GM21576 (cell line): ENCODE measurements around the gene COBL.

ENCODE experiments used
- ATAC-seq: cut with Tn5 transposase; IDR thresholded peaks from one replicate; pipeline ENCODE4 v1.9.1; 2021; ENCODE audit warnings: mild to moderate bottlenecking, moderate library complexity; ENCODE audit not compliant: unreplicated experiment

The COBL gene

DNA sequence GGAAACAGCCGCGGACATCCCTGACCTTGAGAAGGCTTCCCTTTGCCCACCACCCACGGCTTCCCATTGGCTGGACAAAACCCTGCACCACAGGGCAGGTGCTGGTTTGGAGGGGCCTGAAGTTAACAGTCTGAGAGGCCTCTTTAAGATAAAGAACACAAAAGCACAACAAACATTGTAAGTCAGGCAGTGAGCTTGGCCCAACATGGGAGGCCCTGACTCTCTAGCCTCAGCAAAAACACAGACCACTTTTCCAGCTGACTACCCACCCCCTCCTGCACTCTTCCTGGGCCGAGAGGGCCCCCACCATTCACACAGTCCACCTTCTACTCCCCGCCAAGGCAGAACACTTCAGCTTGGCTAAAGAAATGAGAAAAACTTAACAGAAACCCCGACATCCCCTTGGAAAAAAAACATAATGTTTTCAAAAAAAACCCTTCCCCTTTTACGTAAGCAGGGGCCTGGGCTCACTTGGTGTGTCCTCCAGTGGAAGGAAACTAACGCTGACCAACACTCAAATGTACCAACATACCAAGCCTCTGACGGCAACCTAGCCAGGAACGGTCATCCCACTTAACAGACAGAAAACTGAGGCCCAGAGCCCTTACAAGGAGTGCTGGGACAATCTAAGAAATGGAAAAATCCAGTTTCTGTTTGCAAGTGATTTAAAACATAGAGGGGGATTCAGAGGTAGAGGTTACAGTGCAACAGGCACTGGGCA lies 80.9 kb downstream of the COBL start:
- ATAC-seq: no peak

- ATAC-seq: no peak
These were observed 81.8 kb downstream of the COBL start for GRCh38 chr7:51234609-51235308.

DNA sequence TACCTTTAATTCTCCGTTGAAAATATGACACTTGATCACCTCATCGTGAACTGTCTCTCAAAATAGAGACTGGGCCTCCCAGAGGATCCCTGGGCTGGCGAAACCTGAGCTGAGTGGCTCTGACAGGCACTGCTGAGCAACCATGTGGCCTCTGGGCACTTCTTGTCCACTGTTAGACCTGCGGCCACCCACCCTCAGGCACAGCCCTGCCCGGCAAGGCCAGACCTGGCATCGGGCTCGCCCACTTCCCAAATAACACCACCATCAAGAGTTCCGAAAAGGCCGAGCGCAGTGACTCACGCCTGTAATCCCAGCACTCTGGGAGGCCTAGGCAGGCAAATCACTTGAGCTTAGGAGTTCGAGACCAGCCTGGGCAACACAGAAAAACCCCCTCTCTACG lies 82.5 kb downstream of the COBL start:
- ATAC-seq: no peak

- no peak for ATAC-seq
These were observed 83.2 kb downstream of the COBL start for GRCh38 chr7:51233374-51233773.

DNA sequence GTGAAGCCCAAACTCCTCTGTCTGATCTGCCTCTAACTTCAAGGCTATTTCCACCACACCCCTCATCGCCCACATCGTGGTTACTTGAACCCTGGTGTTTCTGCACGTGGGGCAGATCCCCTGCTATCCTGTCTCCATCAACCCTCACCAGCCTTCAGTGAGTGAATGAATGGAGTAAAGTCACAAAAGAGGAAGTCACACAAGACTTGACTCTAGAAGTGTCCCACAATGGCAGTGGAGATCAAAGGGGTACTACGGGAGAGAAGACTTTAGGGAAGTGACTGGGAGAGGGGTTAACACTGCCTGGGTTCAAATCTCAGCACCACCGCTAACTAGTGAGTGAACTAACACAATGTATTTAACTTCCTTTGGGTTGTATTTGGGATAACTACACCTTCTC lies 85.9 kb downstream of the COBL start:
- no peak for ATAC-seq

DNA sequence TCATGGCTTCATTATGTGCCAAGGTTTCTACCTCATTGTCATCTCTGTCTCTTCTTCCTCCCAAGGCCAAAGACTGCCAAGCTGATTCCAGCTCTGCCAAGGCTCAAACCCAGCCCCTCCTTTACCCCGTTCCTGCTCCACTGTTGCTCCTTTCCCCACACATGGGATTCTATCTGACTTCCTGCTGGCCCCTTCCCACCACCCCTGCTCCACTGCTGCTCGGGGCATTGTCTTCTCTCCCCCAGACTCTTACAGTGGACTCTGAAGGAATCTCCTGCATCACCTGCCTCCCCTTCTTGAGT lies 86.3 kb downstream of the COBL start:
- no peak for ATAC-seq

GRCh38 chr7:51229620-51230323 lies 86.8 kb downstream of the COBL start:
- ATAC-seq: no peak

DNA sequence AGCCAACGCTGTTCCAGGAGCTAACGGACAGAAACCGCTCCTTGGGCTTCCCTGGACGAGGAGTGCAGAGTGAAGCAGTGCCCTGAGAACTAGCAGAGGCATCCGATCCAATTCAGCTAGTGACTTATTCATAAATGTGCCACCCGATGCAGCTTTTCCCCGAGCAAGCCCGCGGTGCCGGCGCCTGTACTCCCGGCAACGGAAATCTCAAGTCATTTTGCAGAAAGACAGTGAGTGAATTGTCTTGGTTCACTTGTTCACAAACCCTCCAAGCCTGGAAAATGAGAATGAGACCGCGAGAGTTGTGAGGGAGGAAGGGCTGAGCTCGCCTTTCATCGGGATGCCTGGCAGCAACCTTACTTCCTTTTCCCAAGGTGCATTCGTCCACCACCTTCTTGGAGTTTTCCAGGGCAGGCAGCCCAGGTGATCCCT lies 87.5 kb downstream of the COBL start:
- no peak for ATAC-seq

GRCh38 chr7:51228386-51228958 lies 88.1 kb downstream of the COBL start:
- no peak for ATAC-seq

- no peak for ATAC-seq
These were observed 88.7 kb downstream of the COBL start for GRCh38 chr7:51227861-51228260.

GRCh38 chr7:51226916-51227535 lies 89.6 kb downstream of the COBL start:
- ATAC-seq: no peak

- no peak for ATAC-seq
These were observed 90.4 kb downstream of the COBL start for GRCh38 chr7:51226063-51226755.

GRCh38 chr7:51224811-51225595 lies 91.6 kb downstream of the COBL start:
- ATAC-seq: no peak

GRCh38 chr7:51223505-51223904 lies 93.1 kb downstream of the COBL start:
- ATAC-seq: no peak

DNA sequence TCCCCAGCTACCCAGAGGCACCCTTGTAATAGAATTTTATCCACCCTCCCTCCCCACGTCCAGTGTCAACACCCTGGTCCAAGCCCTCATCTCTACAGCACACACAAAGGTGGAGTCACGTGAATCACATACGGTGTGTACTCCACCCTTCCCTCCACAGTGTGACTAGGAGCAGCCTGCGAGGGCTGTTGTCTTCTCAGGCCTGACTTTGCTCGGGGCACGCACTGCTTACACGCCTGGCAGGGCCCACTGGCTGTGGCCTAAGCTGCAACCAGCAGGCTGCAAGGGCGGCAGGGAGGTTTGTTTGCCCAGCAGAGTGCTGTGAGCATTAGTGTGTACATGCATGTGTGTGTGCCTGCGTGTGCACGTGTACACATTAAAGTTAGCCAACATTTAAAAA lies 93.7 kb downstream of the COBL start:
- no peak for ATAC-seq

DNA sequence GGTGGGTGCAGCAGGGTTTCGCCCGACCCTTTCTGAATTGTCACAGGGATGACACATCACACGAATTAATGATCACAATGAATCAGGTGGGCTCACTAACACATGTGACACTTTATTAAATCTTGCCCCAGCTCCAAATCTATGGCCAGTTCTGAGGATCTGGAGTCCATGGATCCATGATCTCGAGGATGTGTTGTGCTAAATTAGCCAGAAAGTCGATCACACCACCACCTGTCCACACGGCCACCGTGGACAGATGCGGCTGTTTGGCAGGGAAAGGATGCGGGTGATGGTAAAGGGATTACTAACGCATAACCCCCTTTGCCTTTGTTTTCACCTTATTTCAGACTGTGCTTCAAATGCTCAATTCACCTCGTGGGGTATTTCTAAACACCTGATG lies 96.4 kb downstream of the COBL start:
- no peak for ATAC-seq

GRCh38 chr7:51219261-51219988 lies 97.2 kb downstream of the COBL start:
- ATAC-seq: no peak

DNA sequence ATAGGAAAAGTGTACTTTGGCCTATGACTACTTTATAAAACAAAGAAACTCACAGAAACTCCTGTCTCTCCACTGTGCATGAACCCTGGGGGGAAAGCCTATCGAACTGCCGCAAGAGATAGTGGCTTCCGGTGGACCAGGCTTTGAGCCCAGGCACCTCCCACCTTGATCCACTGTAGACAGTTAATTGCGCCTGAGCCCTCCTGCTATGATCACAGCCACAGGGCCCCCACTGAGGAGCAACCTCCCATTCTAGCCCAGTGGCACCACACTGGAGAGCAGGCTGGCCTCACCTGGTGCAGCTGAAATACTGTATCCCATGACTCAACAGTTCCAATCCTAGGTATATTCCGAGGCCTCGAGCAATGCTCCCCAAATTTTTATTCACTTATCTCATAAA lies 98.8 kb downstream of the COBL start:
- no peak for ATAC-seq

DNA sequence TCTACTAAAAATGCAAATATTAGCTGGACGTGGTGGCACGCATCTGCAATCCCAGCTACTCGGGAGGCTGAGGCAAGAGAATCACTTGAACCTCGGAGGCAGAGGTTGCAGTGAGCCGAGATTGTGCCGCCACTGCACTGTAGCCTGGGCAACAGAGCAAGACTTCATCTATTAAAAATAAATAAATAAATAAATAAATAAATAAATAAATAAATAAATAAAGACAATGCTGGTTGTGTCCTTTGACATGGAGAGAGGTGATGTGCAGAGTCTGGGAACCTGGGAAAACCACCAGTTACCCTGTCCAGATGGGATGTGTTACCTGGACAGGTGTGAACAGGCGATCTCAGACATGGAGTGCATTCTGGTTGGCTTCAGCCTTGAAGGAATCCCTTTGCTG lies 102.5 kb downstream of the COBL start:
- ATAC-seq: no peak
